ENCODE measurements around the gene GRM8. TPM values are rescaled to one million over a fixed set of nuclear protein-coding genes. Genes with fewer than 3 reads are reported as not detected.

Gene GRM8
- polyA plus RNA-seq, 1 donor (not counting 4 experiments of a cell fraction or from before 2014, with no cell fraction given) = not detected

GRCh38 chr7:126842451-126842850 lies 410.3 kb downstream of the GRM8 start:
- no peaks in the 10 kb centered on the region for H3K9me3 ChIP-seq (ENCODE audit: control insufficient read depth, low read depth, low read length)
- no peaks in the 10 kb centered on the region for H4K20me1 ChIP-seq (ENCODE audit: control insufficient read depth, extremely low read depth, insufficient read depth, low read length)
- FAIRE-seq (no peak), DNase-seq (ENCODE audit: low read depth, low spot score) (no peak)
- H3K79me2 ChIP-seq (ENCODE audit: control insufficient read depth, insufficient read depth, low read length) = no peaks in the 10 kb centered on the region
- H3K4me3 ChIP-seq (ENCODE audit: control insufficient read depth in 2 of 3, extremely low read depth in 1 of 3, insufficient read depth in 2 of 3, low read depth in 1 of 3, low read length in 3 of 3) = no peak overlapping the region
- no peak overlapping the region for H2AFZ ChIP-seq (ENCODE audit: control insufficient read depth, low read length)
- TF ChIP-seq EZH2 (IDR thresholded peaks at IDR 0.05; ENCODE audit: low read length) (no peak), CTCF (optimal IDR thresholded peaks at IDR 0.05 in 1 of 3, IDR thresholded peaks at IDR 0.05 in 1 of 3, conservative IDR thresholded peaks at IDR 0.05 in 1 of 3; ENCODE audit: extremely low read depth in 1 of 3, insufficient read depth in 2 of 3, low read length in 3 of 3) (no peak)
- H3K9me1 ChIP-seq (ENCODE audit: control insufficient read depth, extremely low read depth, insufficient read depth, low read length) = no peaks in the 10 kb centered on the region
- dilution Hi-C loops (cut with MboI; ENCODE audit: extremely low pct_ligation_motif_present, low sequenced_read_pairs) = no loop called here
- H3K27ac ChIP-seq (ENCODE audit: control insufficient read depth, insufficient read depth, low read length) = no peak overlapping the region
- H3K9ac ChIP-seq (ENCODE audit: control insufficient read depth, extremely low read depth, insufficient read depth, low read length) = no peak overlapping the region
- H3K4me1 ChIP-seq (ENCODE audit: control insufficient read depth, extremely low read depth, insufficient read depth, low read length) = no peaks in the 10 kb centered on the region
- H3K4me2 ChIP-seq (ENCODE audit: control insufficient read depth, extremely low read depth, insufficient read depth, low read depth, low read length) = no peak overlapping the region
- no peaks in the 10 kb centered on the region for H3K36me3 ChIP-seq (ENCODE audit: control insufficient read depth in 2 of 2, extremely low read depth in 1 of 2, insufficient read depth in 2 of 2, low read length in 2 of 2)
- no peaks in the 10 kb centered on the region for H3K27me3 ChIP-seq (ENCODE audit: control insufficient read depth, extremely low read depth, insufficient read depth, low read length)

GRCh38 chr7:126840869-126841268 lies 411.9 kb downstream of the GRM8 start:
- FAIRE-seq = no peak
- Histone ChIP-seq H3K9ac (ENCODE audit: control insufficient read depth, extremely low read depth, insufficient read depth, low read length) (no peak overlapping the region), H2AFZ (ENCODE audit: control insufficient read depth, low read length) (no peak overlapping the region), H3K27ac (ENCODE audit: control insufficient read depth, insufficient read depth, low read length) (no peak overlapping the region), H3K36me3 (ENCODE audit: control insufficient read depth in 2 of 2, extremely low read depth in 1 of 2, insufficient read depth in 2 of 2, low read length in 2 of 2) (no peaks in the 10 kb centered on the region), H3K79me2 (ENCODE audit: control insufficient read depth, insufficient read depth, low read length) (no peaks in the 10 kb centered on the region), H3K9me3 (ENCODE audit: control insufficient read depth, low read depth, low read length) (no peaks in the 10 kb centered on the region), H4K20me1 (ENCODE audit: control insufficient read depth, extremely low read depth, insufficient read depth, low read length) (no peaks in the 10 kb centered on the region), H3K4me2 (ENCODE audit: control insufficient read depth, extremely low read depth, insufficient read depth, low read depth, low read length) (no peak overlapping the region), H3K27me3 (ENCODE audit: control insufficient read depth, extremely low read depth, insufficient read depth, low read length) (no peaks in the 10 kb centered on the region), H3K4me1 (ENCODE audit: control insufficient read depth, extremely low read depth, insufficient read depth, low read length) (no peaks in the 10 kb centered on the region), H3K4me3 (ENCODE audit: control insufficient read depth in 2 of 3, extremely low read depth in 1 of 3, insufficient read depth in 2 of 3, low read depth in 1 of 3, low read length in 3 of 3) (no peak overlapping the region), H3K9me1 (ENCODE audit: control insufficient read depth, extremely low read depth, insufficient read depth, low read length) (no peaks in the 10 kb centered on the region)
- dilution Hi-C loops (cut with MboI; ENCODE audit: extremely low pct_ligation_motif_present, low sequenced_read_pairs) = no loop called here
- no peak for DNase-seq (ENCODE audit: low read depth, low spot score)
- TF ChIP-seq EZH2 (IDR thresholded peaks at IDR 0.05; ENCODE audit: low read length) = no peak
- TF ChIP-seq CTCF (optimal IDR thresholded peaks at IDR 0.05 in 1 of 3, IDR thresholded peaks at IDR 0.05 in 1 of 3, conservative IDR thresholded peaks at IDR 0.05 in 1 of 3; ENCODE audit: extremely low read depth in 1 of 3, insufficient read depth in 2 of 3, low read length in 3 of 3) = no peak
